HEK293 (cell line): ENCODE measurements around the gene NRN1L.

Source experiments
- GLI2 ChIP-seq: fragments of 450-650 bp; formaldehyde crosslinking; IDR thresholded peaks from 2 replicates; pipeline ENCODE4; 2017; ENCODE audit warnings: missing biosample characterization, missing genetic modification characterization, low read depth, borderline replicate concordance
- OVOL3 ChIP-seq: fragments of 450-650 bp; formaldehyde crosslinking; IDR thresholded peaks from 2 replicates; pipeline ENCODE4 v1.5.1; 2016; ENCODE audit warnings: missing biosample characterization, missing genetic modification characterization
- SP3 ChIP-seq: fragments of 450-650 bp; formaldehyde crosslinking; IDR thresholded peaks from 2 replicates; pipeline ENCODE4 v1.5.1; 2016; ENCODE audit warnings: missing biosample characterization, missing genetic modification characterization
- YY1 ChIP-seq: fragments of 450-650 bp; formaldehyde crosslinking; IDR thresholded peaks from 2 replicates; pipeline ENCODE4 v1.5.1; 2018; ENCODE audit warnings: missing biosample characterization, missing genetic modification characterization
- YY2 ChIP-seq: fragments of 450-650 bp; formaldehyde crosslinking; IDR thresholded peaks from 2 replicates; pipeline ENCODE4 v1.5.1; 2016; ENCODE audit warnings: missing biosample characterization, missing genetic modification characterization
- ZBTB8A ChIP-seq: fragments of 450-650 bp; formaldehyde crosslinking; IDR thresholded peaks from 2 replicates; pipeline ENCODE4 v1.5.1; 2016; ENCODE audit warnings: missing biosample characterization, missing genetic modification characterization
- ZNF121 ChIP-seq: fragments of 450-650 bp; formaldehyde crosslinking; IDR thresholded peaks from 2 replicates; pipeline ENCODE4 v1.5.1; 2016; ENCODE audit warnings: missing biosample characterization, missing genetic modification characterization
- ZNF146 ChIP-seq: fragments of 450-650 bp; formaldehyde crosslinking; IDR thresholded peaks from 2 replicates; pipeline ENCODE4 v1.5.1; 2016; ENCODE audit warnings: missing biosample characterization, missing genetic modification characterization
- ZNF16 ChIP-seq: fragments of 450-650 bp; formaldehyde crosslinking; IDR thresholded peaks from 2 replicates; pipeline ENCODE4 v1.5.1; 2016; ENCODE audit warnings: low read depth, missing biosample characterization, missing genetic modification characterization
- ZNF175 ChIP-seq: fragments of 450-650 bp; formaldehyde crosslinking; IDR thresholded peaks from 2 replicates; pipeline ENCODE4 v1.5.1; 2016; ENCODE audit warnings: missing biosample characterization, missing genetic modification characterization
- ZNF23 ChIP-seq: fragments of 450-650 bp; formaldehyde crosslinking; IDR thresholded peaks from 2 replicates; pipeline ENCODE4 v1.5.1; 2016; ENCODE audit warnings: missing biosample characterization, missing genetic modification characterization, borderline replicate concordance
- ZNF335 ChIP-seq: fragments of 450-650 bp; formaldehyde crosslinking; conservative IDR thresholded peaks from 2 replicates; pipeline ENCODE4 v1.5.1; 2016; ENCODE audit warnings: missing biosample characterization, missing genetic modification characterization
- ZNF341 ChIP-seq: fragments of 450-650 bp; formaldehyde crosslinking; IDR thresholded peaks from 2 replicates; pipeline ENCODE4; 2016; ENCODE audit warnings: low read depth, missing biosample characterization, missing genetic modification characterization
- ZNF350 ChIP-seq: fragments of 450-650 bp; formaldehyde crosslinking; IDR thresholded peaks from 2 replicates; pipeline ENCODE4 v1.5.0; 2017; ENCODE audit warnings: missing biosample characterization, mild to moderate bottlenecking, missing genetic modification characterization
- ZNF416 ChIP-seq: fragments of 450-650 bp; formaldehyde crosslinking; IDR thresholded peaks from 2 replicates; pipeline ENCODE4 v1.5.1; 2016; ENCODE audit warnings: missing biosample characterization, missing genetic modification characterization
- ZNF510 ChIP-seq: fragments of 450-650 bp; formaldehyde crosslinking; IDR thresholded peaks from 2 replicates; pipeline ENCODE4 v1.5.1; 2018; ENCODE audit warnings: mild to moderate bottlenecking, missing genetic modification characterization, missing biosample characterization; ENCODE audit not compliant: insufficient replicate concordance
- ZNF561 ChIP-seq: fragments of 450-650 bp; IDR thresholded peaks from 2 replicates; pipeline ENCODE4 v1.5.1; 2018; ENCODE audit warnings: missing biosample characterization, missing genetic modification characterization, borderline replicate concordance
- ZNF600 ChIP-seq: fragments of 450-650 bp; formaldehyde crosslinking; IDR thresholded peaks from 2 replicates; pipeline ENCODE4 v1.5.1; 2016; ENCODE audit warnings: missing biosample characterization, missing genetic modification characterization
- ZNF621 ChIP-seq: fragments of 450-650 bp; formaldehyde crosslinking; IDR thresholded peaks from 2 replicates; pipeline ENCODE4 v1.5.1; 2017; ENCODE audit warnings: missing biosample characterization, missing genetic modification characterization
- ZNF654 ChIP-seq: fragments of 450-650 bp; formaldehyde crosslinking; IDR thresholded peaks from 2 replicates; pipeline ENCODE4 v1.5.1; 2016; ENCODE audit warnings: low read depth, missing biosample characterization, missing genetic modification characterization
- ZNF768 ChIP-seq: fragments of 450-650 bp; formaldehyde crosslinking; IDR thresholded peaks from 2 replicates; pipeline ENCODE4 v1.5.1; 2018; ENCODE audit warnings: missing biosample characterization, mild to moderate bottlenecking, missing genetic modification characterization
- ZNF776 ChIP-seq: fragments of 450-650 bp; formaldehyde crosslinking; IDR thresholded peaks from 2 replicates; pipeline ENCODE4 v1.5.0; 2017; ENCODE audit warnings: missing biosample characterization, missing genetic modification characterization, borderline replicate concordance
- ZNF785 ChIP-seq: fragments of 450-650 bp; formaldehyde crosslinking; IDR thresholded peaks from 2 replicates; pipeline ENCODE4 v1.5.1; 2016; ENCODE audit warnings: missing biosample characterization, missing genetic modification characterization
- ZNF791 ChIP-seq: fragments of 450-650 bp; formaldehyde crosslinking; IDR thresholded peaks from 2 replicates; pipeline ENCODE4 v1.5.1; 2016; ENCODE audit warnings: missing biosample characterization, missing genetic modification characterization
- ZNF792 ChIP-seq: fragments of 450-650 bp; formaldehyde crosslinking; IDR thresholded peaks from 2 replicates; pipeline ENCODE4 v1.5.1; 2016; ENCODE audit warnings: missing biosample characterization, missing genetic modification characterization
- ZNF837 ChIP-seq: fragments of 450-650 bp; formaldehyde crosslinking; IDR thresholded peaks from 2 replicates; pipeline ENCODE4 v1.5.1; 2016; ENCODE audit warnings: missing biosample characterization, missing genetic modification characterization
- ZXDB ChIP-seq: fragments of 450-650 bp; formaldehyde crosslinking; IDR thresholded peaks from 2 replicates; pipeline ENCODE4 v1.5.1; 2016; ENCODE audit warnings: missing biosample characterization, missing genetic modification characterization
- TF ChIP-seq, protein P1 (sequence below): fragments of 450-650 bp; formaldehyde crosslinking; IDR thresholded peaks from 2 replicates; pipeline ENCODE4 v1.5.1; 2016; ENCODE audit warnings: missing biosample characterization, missing genetic modification characterization, low read depth
- TF ChIP-seq, protein P2 (sequence below): fragments of 450-650 bp; formaldehyde crosslinking; IDR thresholded peaks from 2 replicates; pipeline ENCODE4 v1.5.1; 2017; ENCODE audit warnings: missing biosample characterization, missing genetic modification characterization
- TF ChIP-seq, protein P3 (sequence below): fragments of 450-650 bp; formaldehyde crosslinking; IDR thresholded peaks from 2 replicates; pipeline ENCODE4 v1.5.1; 2016; ENCODE audit warnings: missing biosample characterization, missing genetic modification characterization
- TF ChIP-seq, protein P4 (sequence below): fragments of 450-650 bp; formaldehyde crosslinking; IDR thresholded peaks from 2 replicates; pipeline ENCODE4 v1.5.1; 2016; ENCODE audit warnings: missing biosample characterization, missing genetic modification characterization
- TF ChIP-seq, protein P5 (sequence below): IDR thresholded peaks from 2 replicates; pipeline ENCODE4 v1.6.1; 2011; ENCODE audit warnings: mild to moderate bottlenecking, low read depth, low read length, borderline replicate concordance
- TF ChIP-seq, protein P6 (sequence below): fragments of 450-650 bp; formaldehyde crosslinking; IDR thresholded peaks from 2 replicates; pipeline ENCODE4 v1.5.1; 2017; ENCODE audit warnings: missing biosample characterization, missing genetic modification characterization

NRN1L gene

DNA sequence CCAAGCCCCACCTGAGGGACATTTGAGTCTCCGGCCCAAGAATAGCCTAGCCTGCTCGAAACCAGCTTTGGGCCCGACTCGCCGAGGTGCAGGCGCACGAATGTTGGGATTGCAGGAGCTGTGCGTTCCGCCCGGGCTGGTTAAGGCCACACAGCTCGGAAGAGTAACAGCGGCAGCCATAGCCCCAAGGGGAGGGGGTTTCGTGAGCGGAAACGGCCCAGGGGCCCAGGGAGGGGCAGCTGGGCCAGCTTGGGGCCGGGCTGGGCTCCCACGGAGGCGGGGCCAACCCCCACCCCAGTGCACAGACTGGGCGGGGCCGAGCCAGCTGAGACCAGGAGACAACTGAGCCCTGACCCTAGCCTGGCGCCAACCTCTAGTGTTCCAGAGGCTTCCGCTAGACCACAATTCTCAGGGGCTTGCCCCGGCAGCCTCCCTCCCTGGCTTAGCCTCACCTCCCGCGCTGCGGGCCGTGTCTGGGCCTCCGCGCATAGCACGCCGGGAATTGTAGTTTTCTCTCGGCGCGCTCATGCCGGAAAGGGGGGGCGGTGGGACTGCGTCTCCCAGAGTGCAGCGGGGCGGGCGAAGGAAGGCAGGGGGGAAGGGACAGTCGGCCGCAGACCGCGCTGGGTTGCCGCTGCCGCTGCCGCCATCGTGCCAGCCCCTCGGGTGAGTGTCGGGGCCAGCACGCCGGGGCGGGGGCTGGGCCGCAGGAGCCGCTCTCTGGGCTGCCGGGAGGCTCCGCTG lies 38.2 kb upstream of the NRN1L start, which contains the start of gene NUTF2 (continued):
- no peak for TF ChIP-seq ZNF416 (tag by site-specific recombination)
- TF ChIP-seq, protein P1, sequence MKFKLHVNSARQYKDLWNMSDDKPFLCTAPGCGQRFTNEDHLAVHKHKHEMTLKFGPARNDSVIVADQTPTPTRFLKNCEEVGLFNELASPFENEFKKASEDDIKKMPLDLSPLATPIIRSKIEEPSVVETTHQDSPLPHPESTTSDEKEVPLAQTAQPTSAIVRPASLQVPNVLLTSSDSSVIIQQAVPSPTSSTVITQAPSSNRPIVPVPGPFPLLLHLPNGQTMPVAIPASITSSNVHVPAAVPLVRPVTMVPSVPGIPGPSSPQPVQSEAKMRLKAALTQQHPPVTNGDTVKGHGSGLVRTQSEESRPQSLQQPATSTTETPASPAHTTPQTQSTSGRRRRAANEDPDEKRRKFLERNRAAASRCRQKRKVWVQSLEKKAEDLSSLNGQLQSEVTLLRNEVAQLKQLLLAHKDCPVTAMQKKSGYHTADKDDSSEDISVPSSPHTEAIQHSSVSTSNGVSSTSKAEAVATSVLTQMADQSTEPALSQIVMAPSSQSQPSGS (tag by site-specific recombination), result no peak
- peak; percentile 36; the same call in 1 of the 2 replicates for TF ChIP-seq ZNF768 (tag by site-specific recombination)
- peak; percentile 99 for TF ChIP-seq ZXDB (tag by site-specific recombination)
- TF ChIP-seq ZNF837, result no peak
- peak; percentile 98 for TF ChIP-seq ZNF335 (tag by site-specific recombination)
- TF ChIP-seq GLI2 (tag by site-specific recombination), result no peak
- TF ChIP-seq ZNF561, result peak; percentile 98
- TF ChIP-seq ZBTB8A (tag by site-specific recombination), result peak; percentile 51
- TF ChIP-seq, protein P2, sequence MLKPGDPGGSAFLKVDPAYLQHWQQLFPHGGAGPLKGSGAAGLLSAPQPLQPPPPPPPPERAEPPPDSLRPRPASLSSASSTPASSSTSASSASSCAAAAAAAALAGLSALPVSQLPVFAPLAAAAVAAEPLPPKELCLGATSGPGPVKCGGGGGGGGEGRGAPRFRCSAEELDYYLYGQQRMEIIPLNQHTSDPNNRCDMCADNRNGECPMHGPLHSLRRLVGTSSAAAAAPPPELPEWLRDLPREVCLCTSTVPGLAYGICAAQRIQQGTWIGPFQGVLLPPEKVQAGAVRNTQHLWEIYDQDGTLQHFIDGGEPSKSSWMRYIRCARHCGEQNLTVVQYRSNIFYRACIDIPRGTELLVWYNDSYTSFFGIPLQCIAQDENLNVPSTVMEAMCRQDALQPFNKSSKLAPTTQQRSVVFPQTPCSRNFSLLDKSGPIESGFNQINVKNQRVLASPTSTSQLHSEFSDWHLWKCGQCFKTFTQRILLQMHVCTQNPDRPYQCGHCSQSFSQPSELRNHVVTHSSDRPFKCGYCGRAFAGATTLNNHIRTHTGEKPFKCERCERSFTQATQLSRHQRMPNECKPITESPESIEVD (tag by site-specific recombination), result no peak
- TF ChIP-seq ZNF776 (tag by site-specific recombination), result no peak
- TF ChIP-seq ZNF146, result no peak
- TF ChIP-seq SP3 (tag by site-specific recombination), result peak; percentile 93
- no peak for TF ChIP-seq ZNF785 (tag by site-specific recombination)
- TF ChIP-seq, protein P3, sequence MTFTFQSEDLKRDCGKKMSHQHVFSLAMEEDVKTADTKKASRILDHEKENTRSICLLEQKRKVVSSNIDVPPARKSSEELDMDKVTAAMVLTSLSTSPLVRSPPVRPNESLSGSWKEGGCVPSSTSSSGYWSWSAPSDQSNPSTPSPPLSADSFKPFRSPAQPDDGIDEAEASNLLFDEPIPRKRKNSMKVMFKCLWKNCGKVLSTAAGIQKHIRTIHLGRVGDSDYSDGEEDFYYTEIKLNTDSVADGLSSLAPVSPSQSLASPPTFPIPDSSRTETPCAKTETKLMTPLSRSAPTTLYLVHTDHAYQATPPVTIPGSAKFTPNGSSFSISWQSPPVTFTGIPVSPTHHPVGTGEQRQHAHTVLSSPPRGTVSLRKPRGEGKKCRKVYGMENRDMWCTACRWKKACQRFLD, result no peak
- TF ChIP-seq OVOL3 (tag by site-specific recombination), result 0 out of 2 replicates have a peak, but pooled peaks have one; percentile 26
- TF ChIP-seq ZNF510 (tag by site-specific recombination), result no peak
- TF ChIP-seq, protein P4, sequence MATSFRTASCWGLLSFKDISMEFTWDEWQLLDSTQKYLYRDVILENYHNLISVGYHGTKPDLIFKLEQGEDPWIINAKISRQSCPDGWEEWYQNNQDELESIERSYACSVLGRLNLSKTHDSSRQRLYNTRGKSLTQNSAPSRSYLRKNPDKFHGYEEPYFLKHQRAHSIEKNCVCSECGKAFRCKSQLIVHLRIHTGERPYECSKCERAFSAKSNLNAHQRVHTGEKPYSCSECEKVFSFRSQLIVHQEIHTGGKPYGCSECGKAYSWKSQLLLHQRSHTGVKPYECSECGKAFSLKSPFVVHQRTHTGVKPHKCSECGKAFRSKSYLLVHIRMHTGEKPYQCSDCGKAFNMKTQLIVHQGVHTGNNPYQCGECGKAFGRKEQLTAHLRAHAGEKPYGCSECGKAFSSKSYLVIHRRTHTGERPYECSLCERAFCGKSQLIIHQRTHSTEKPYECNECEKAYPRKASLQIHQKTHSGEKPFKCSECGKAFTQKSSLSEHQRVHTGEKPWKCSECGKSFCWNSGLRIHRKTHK (tag by site-specific recombination), result no peak
- peak; percentile 84 for TF ChIP-seq YY2 (tag by site-specific recombination)
- no peak for TF ChIP-seq ZNF792 (tag by site-specific recombination)
- no peak for TF ChIP-seq ZNF350 (tag by site-specific recombination)
- TF ChIP-seq, protein P5, sequence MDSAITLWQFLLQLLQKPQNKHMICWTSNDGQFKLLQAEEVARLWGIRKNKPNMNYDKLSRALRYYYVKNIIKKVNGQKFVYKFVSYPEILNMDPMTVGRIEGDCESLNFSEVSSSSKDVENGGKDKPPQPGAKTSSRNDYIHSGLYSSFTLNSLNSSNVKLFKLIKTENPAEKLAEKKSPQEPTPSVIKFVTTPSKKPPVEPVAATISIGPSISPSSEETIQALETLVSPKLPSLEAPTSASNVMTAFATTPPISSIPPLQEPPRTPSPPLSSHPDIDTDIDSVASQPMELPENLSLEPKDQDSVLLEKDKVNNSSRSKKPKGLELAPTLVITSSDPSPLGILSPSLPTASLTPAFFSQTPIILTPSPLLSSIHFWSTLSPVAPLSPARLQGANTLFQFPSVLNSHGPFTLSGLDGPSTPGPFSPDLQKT, result no peak; the same call in 1 of the 2 replicates
- TF ChIP-seq ZNF654 (tag by site-specific recombination), result no peak
- TF ChIP-seq ZNF621, result no peak
- no peak for TF ChIP-seq ZNF16 (tag by site-specific recombination)
- TF ChIP-seq ZNF23, result no peak; the same call in 1 of the 2 replicates
- TF ChIP-seq ZNF791, result no peak
- TF ChIP-seq ZNF600 (tag by site-specific recombination), result no peak
- peak; percentile 92 for TF ChIP-seq ZNF341 (tag by site-specific recombination)
- TF ChIP-seq ZNF175 (tag by site-specific recombination), result no peak
- 0 out of 2 replicates have a peak, but pooled peaks have one; percentile 20 for TF ChIP-seq YY1 (tag by site-specific recombination)
- TF ChIP-seq, protein P6, sequence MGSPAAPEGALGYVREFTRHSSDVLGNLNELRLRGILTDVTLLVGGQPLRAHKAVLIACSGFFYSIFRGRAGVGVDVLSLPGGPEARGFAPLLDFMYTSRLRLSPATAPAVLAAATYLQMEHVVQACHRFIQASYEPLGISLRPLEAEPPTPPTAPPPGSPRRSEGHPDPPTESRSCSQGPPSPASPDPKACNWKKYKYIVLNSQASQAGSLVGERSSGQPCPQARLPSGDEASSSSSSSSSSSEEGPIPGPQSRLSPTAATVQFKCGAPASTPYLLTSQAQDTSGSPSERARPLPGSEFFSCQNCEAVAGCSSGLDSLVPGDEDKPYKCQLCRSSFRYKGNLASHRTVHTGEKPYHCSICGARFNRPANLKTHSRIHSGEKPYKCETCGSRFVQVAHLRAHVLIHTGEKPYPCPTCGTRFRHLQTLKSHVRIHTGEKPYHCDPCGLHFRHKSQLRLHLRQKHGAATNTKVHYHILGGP, result no peak
- 0 out of 2 replicates have a peak, but pooled peaks have one; percentile 10 for TF ChIP-seq ZNF121 (tag by site-specific recombination)
